Measurements from ENCODE around the gene ICOSLG.
"Not testable (repeated sequence)": the region's sequence is repeated elsewhere in the genome, so short reads cannot be mapped to it uniquely, and the experiment has no call there.

DNA sequence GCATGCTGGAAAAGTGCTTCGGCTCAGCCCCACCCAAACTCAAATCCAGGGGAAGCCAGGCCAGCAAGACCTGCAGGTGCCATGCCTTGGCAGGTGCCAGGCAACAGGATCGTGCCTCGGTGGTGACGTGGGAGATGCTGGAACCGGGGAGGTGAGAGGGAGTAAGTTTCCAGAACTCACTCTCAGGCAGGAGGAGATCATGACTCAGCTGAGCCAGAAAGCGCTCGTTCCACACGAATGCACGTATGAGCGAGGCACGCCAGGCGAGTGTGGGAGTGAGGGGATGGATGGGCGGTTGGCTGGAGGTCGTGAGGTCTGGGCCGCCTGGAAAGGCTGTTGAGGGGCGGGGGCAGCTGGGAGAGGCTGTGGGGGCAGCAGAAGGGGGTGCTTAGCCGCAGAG is 7.2 kb upstream of the ICOSLG start:
- TF ChIP-seq POLR2A, CTCF (IDR thresholded peaks at IDR 0.05): not testable (repeated sequence)

Data from uterus (tissue), 2 donors.